HEK293T (cell line): ENCODE data around the gene EYS.

ENCODE experiments used
- ARNT ChIP-seq: fragments of 450-650 bp; IDR thresholded peaks from 2 replicates; pipeline ENCODE4 v1.6.1; 2017; ENCODE audit warnings: mild to moderate bottlenecking
- BHLHE40 ChIP-seq: fragments of 450-650 bp; IDR thresholded peaks from 2 replicates; pipeline ENCODE4 v1.6.1; 2016; ENCODE audit warnings: mild to moderate bottlenecking, moderate library complexity, borderline replicate concordance
- CTBP1 ChIP-seq: fragments of 450-650 bp; IDR thresholded peaks from 2 replicates; pipeline ENCODE4 v1.6.1; 2016; ENCODE audit warnings: borderline replicate concordance
- ELF4 ChIP-seq: fragments of 450-650 bp; IDR thresholded peaks from 2 replicates; pipeline ENCODE4 v1.6.1; 2017; ENCODE audit warnings: antibody characterized with exemption
- FOXA1 ChIP-seq: fragments of 450-650 bp; IDR thresholded peaks from 2 replicates; pipeline ENCODE4 v1.6.1; 2016; ENCODE audit warnings: mild to moderate bottlenecking
- FOXK2 ChIP-seq: fragments of 450-650 bp; IDR thresholded peaks from 2 replicates; pipeline ENCODE4 v1.6.1; 2016; ENCODE audit warnings: mild to moderate bottlenecking
- FOXM1 ChIP-seq: fragments of 450-650 bp; IDR thresholded peaks from 2 replicates; pipeline ENCODE4 v1.6.1; 2017; ENCODE audit warnings: mild to moderate bottlenecking, borderline replicate concordance
- HDGF ChIP-seq: fragments of 450-650 bp; IDR thresholded peaks from 2 replicates; pipeline ENCODE4 v1.6.1; 2017; ENCODE audit warnings: antibody characterized with exemption, borderline replicate concordance
- NFRKB ChIP-seq: fragments of 450-650 bp; IDR thresholded peaks from 2 replicates; pipeline ENCODE4 v1.6.1; 2016; ENCODE audit warnings: mild to moderate bottlenecking, moderate library complexity
- SP1 ChIP-seq: fragments of 450-650 bp; IDR thresholded peaks from 2 replicates; pipeline ENCODE4 v1.6.1; 2017
- SUZ12 ChIP-seq: fragments of 450-650 bp; IDR thresholded peaks from 2 replicates; pipeline ENCODE4 v1.6.1; 2016; ENCODE audit warnings: mild to moderate bottlenecking
- TARDBP ChIP-seq: fragments of 450-650 bp; IDR thresholded peaks from 2 replicates; pipeline ENCODE4 v1.6.1; 2016
- ZNF384 ChIP-seq: fragments of 450-650 bp; IDR thresholded peaks from 2 replicates; pipeline ENCODE4 v1.6.1; 2016
- TF ChIP-seq, protein P1 (sequence below): fragments of 450-650 bp; IDR thresholded peaks from 2 replicates; pipeline ENCODE4 v1.6.1; 2016

DNA sequence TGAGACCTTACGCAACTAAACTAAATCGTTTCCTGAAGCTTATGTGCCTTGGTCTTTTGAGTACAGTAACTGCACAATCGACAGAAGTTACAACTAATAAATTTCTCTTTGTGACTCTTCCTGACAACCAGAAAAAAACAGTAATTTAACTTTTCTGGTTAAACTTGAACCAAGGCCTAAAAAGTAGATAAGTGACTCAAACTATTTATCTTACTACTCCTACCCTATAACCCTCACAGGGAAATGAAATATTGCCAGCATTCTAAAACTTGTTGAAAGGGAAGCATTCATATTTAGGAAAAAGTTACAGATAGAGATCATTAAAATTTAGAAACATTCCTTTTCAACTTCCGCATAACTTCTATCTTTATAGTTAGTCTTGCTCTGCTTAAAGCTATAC, 1034.4 kb downstream of the EYS start:
- TF ChIP-seq FOXA1: no peak
- no peak for TF ChIP-seq SP1
- TF ChIP-seq FOXM1: no peak
- no peak for TF ChIP-seq ARNT
- no peak for TF ChIP-seq BHLHE40
- no peak for TF ChIP-seq SUZ12
- TF ChIP-seq, protein P1, sequence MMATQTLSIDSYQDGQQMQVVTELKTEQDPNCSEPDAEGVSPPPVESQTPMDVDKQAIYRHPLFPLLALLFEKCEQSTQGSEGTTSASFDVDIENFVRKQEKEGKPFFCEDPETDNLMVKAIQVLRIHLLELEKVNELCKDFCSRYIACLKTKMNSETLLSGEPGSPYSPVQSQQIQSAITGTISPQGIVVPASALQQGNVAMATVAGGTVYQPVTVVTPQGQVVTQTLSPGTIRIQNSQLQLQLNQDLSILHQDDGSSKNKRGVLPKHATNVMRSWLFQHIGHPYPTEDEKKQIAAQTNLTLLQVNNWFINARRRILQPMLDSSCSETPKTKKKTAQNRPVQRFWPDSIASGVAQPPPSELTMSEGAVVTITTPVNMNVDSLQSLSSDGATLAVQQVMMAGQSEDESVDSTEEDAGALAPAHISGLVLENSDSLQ: no peak
- no peak for TF ChIP-seq FOXK2
- no peak for TF ChIP-seq HDGF
- TF ChIP-seq CTBP1: no peak
- TF ChIP-seq ELF4: no peak
- no peak for TF ChIP-seq ZNF384
- TF ChIP-seq TARDBP: no peak
- no peak for TF ChIP-seq NFRKB
